Endothelial cell of umbilical vein (primary cell): ENCODE measurements around the gene POLR3A. TPM values are rescaled to one million over a fixed set of nuclear protein-coding genes. Genes with fewer than 3 reads are reported as not detected.

Experiments
- BruUV-seq: library from RNA; stranded (reverse); fragments of 400-500 nt; replicated peaks from 2 replicates; lab custom pipeline; 2021; lab: Mats Ljungman, UMichigan
- CTCF ChIA-PET: fragments of 300-600, 350-600 bp; sonication (Branson Sonifier 250); formaldehyde crosslinking; loops from one replicate; lab custom pipeline; 2021; ENCODE audit warnings: antibody characterized with exemption, inconsistent platforms; lab: Charles Lee
- POLR2A ChIA-PET: fragments of 300-600, 350-600 bp; sonication (Branson Sonifier 250); formaldehyde crosslinking; loops from one replicate; lab custom pipeline; 2021; ENCODE audit warnings: antibody characterized with exemption, inconsistent platforms; lab: Charles Lee
- DNase-seq: peaks from one replicate; pipeline ENCODE4 v3.0.0-alpha.2; 2011; ENCODE audit warnings: low read depth, low spot score
- FAIRE-seq: peaks from 2 replicates; lab custom pipeline; 2011; peaks lifted over from hg19 to GRCh38; lab: Jason Lieb, UNC
- H2AFZ ChIP-seq: 2 replicates; pipeline ENCODE4 v1.6.0; 2012; ENCODE audit warnings: low read depth, low read length, control low read depth, inconsistent platforms
- H3K27ac ChIP-seq: 2 replicates; pipeline ENCODE4 v1.5.1; 2011; ENCODE audit warnings: low read depth, mild to moderate bottlenecking, control low read depth, low read length, moderate library complexity; ENCODE audit not compliant: insufficient read depth
- H3K27me3 ChIP-seq, 2 experiments: 2 replicates each; pipeline versions ENCODE4 v1.6.0 to v1.6.1; 2011; ENCODE audit warnings: low read length in 2 of 2, mixed read lengths in 1 of 2; ENCODE audit not compliant: control insufficient read depth in 2 of 2, insufficient read depth in 2 of 2
- H3K36me3 ChIP-seq, 2 experiments: 2 replicates in 1 of 2; 3 replicates in 1 of 2; pipeline ENCODE4 v1.5.1; 2011; ENCODE audit warnings: low read length in 2 of 2, mild to moderate bottlenecking in 1 of 2, moderate library complexity in 1 of 2; ENCODE audit not compliant: control insufficient read depth in 2 of 2, insufficient read depth in 2 of 2; ENCODE audit errors: extremely low read depth in 1 of 2
- H3K4me1 ChIP-seq: 3 replicates; pipeline ENCODE4 v1.5.1; 2011; ENCODE audit warnings: mild to moderate bottlenecking, low read length; ENCODE audit not compliant: control insufficient read depth, insufficient read depth; ENCODE audit errors: extremely low read depth
- H3K4me2 ChIP-seq: 2 replicates; pipeline ENCODE4 v1.6.1; 2011; ENCODE audit warnings: low read length, control low read depth, mixed read lengths; ENCODE audit not compliant: insufficient read depth
- H3K4me3 ChIP-seq, 3 experiments: fragments of 200-600 bp in 1 of 3; sonication (generic), shearing (Covaris generic) in 1 of 3; replicated peaks in 1 of 3; 2 replicates each; pipeline ENCODE4 v1.5.1; 2011 to 2016; ENCODE audit warnings: control low read depth in 3 of 3, low read length in 3 of 3, mild to moderate bottlenecking in 2 of 3, inconsistent platforms in 1 of 3, low read depth in 1 of 3, moderate library complexity in 1 of 3; ENCODE audit not compliant: insufficient read depth in 1 of 3
- H3K79me2 ChIP-seq: 2 replicates; pipeline ENCODE4 v1.6.0; 2012; ENCODE audit warnings: low read length, inconsistent platforms; ENCODE audit not compliant: control insufficient read depth, insufficient read depth
- H3K9ac ChIP-seq: replicated peaks from 2 replicates; pipeline ENCODE3; 2011; ENCODE audit warnings: low read length, control low read depth; ENCODE audit not compliant: insufficient read depth; ENCODE audit errors: extremely low read depth
- H3K9me1 ChIP-seq: replicated peaks from 3 replicates; pipeline ENCODE4 v1.6.0; 2011; ENCODE audit warnings: mild to moderate bottlenecking, low read length; ENCODE audit not compliant: control insufficient read depth, insufficient read depth; ENCODE audit errors: extremely low read depth
- H3K9me3 ChIP-seq: replicated peaks from 2 replicates; pipeline ENCODE4 v1.5.1; 2012; ENCODE audit warnings: low read length, inconsistent platforms; ENCODE audit not compliant: control insufficient read depth, insufficient read depth
- H4K20me1 ChIP-seq: replicated peaks from 2 replicates; pipeline ENCODE3; 2011; ENCODE audit warnings: mild to moderate bottlenecking, low read length; ENCODE audit not compliant: control insufficient read depth, insufficient read depth; ENCODE audit errors: extremely low read depth
- CTCF ChIP-seq, 2 donors: IDR thresholded peaks; 1 replicate in 1 of 2; 2 replicates in 1 of 2; pipeline ENCODE4 v1.5.1; 2011; ENCODE audit warnings: low read length in 2 of 2, mild to moderate bottlenecking in 2 of 2, moderate library complexity in 2 of 2, control low read depth in 1 of 2, inconsistent platforms in 1 of 2, low read depth in 1 of 2; ENCODE audit not compliant: insufficient read depth in 1 of 2; ENCODE audit errors: extremely low read depth in 1 of 2
- FOS ChIP-seq: IDR thresholded peaks from 2 replicates; pipeline ENCODE4 v1.6.1; 2011; ENCODE audit warnings: mild to moderate bottlenecking, low read length, moderate library complexity, borderline replicate concordance; ENCODE audit not compliant: insufficient read depth
- GATA2 ChIP-seq: IDR thresholded peaks from 2 replicates; pipeline ENCODE4 v1.7.0; 2011; ENCODE audit warnings: low read depth, mild to moderate bottlenecking, moderate library complexity, mixed read lengths, low read length; ENCODE audit not compliant: insufficient read length, insufficient read depth
- JUN ChIP-seq: IDR thresholded peaks from 2 replicates; pipeline ENCODE4 v1.6.1; 2011; ENCODE audit warnings: borderline replicate concordance, low read depth; ENCODE audit not compliant: insufficient read length, insufficient read depth
- MYC ChIP-seq: IDR thresholded peaks from one replicate; pipeline ENCODE4 v1.6.1; 2011; ENCODE audit warnings: mild to moderate bottlenecking, low read depth, low read length
- POLR2A ChIP-seq: IDR thresholded peaks from 2 replicates; pipeline ENCODE4 v1.6.1; 2012; ENCODE audit warnings: low read depth, mild to moderate bottlenecking, control low read depth, low read length
- dilution Hi-C: fragments of 300-500 bp; cut with MboI; formaldehyde crosslinking; loops from one replicate; pipeline ENCODE4 v1.15.0; 2019; ENCODE audit warnings: low sequenced_read_pairs; ENCODE audit not compliant: extremely low pct_ligation_motif_present
- intact Hi-C: fragments of 100-400 bp; cut with micrococcal nuclease; formaldehyde crosslinking; loops from one replicate; pipeline ENCODE4 v1.10.0; 2022
- polyA plus RNA-seq, 4 experiments: library from polyadenylated mRNA; depleted of rRNA in 3 of 4; stranded (reverse) in 3 of 4; unstranded in 1 of 4; fragments of >200 nt; gene quantifications; 2 replicates each; pipeline versions ENCODE4 v1.2.1 to v1.2.3, GENCODE V29; 2011 to 2012; ENCODE audit warnings: missing spikeins in 1 of 4
- total RNA-seq: library from RNA; stranded (reverse); gene quantifications from 2 replicates; pipeline ENCODE4 v1.2.3, GENCODE V29; 2021
- TF ChIP-seq, protein P1 (sequence below): IDR thresholded peaks from 2 replicates; pipeline ENCODE4 v1.6.1; 2011; ENCODE audit not compliant: insufficient read depth, insufficient read length

POLR3A gene
- total and polyA plus RNA-seq, 2 donors (not counting 3 experiments of a cell fraction or from before 2014, with no cell fraction given) = 9.5 to 25.3 TPM

DNA sequence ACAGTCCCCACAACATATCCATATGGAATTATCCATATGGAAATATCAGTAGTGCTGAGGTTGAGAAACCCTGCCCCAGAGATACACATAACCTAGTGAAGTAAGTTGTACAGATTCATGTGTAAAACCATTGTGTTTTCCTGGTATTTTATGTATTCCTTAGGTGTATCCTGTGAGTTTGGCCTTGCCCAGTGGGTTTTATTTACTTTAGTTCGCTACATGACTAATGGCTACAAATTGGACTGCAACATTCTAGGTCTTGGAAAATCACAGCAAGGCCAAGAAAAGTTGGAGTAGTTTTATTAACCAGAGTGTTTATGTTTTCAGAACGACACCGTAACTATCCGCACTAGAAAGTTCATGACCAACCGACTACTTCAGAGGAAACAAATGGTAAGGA, 5.7 kb upstream of the POLR3A start:
- intact Hi-C loops = loop anchor here (5.0 kb wide), 1 partner anchor 1207 kb away; no protein-coding TSS in a partner anchor
- CTCF ChIA-PET = interaction anchor here (2.7 kb wide), 1 partner anchor 11 kb away, joined by 18 read pairs; no protein-coding TSS in a partner anchor
- no peak for FAIRE-seq

More for the DNA sequence above, 5.7 kb upstream of the POLR3A start:
- no peaks in the 10 kb centered on the region for H3K9me3 ChIP-seq
- H2AFZ ChIP-seq = no peak overlapping the region
- peak overlapping the region; percentile 84 for H3K9ac ChIP-seq
- peak overlapping the region; percentile 71 for H3K4me2 ChIP-seq
- no TSS peak for BruUV-seq
- H4K20me1 ChIP-seq = peaks cover 11% of the 10 kb centered on the region
- peaks cover 26 to 36% of the 10 kb centered on the region in 2 experiments for H3K36me3 ChIP-seq
- H3K27ac ChIP-seq = peak overlapping the region; percentile 27
- H3K4me1 ChIP-seq = peaks cover 48% of the 10 kb centered on the region
- peak overlapping the region; percentile 20 to 91 (median 68) for H3K4me3 ChIP-seq
- no peak for TF ChIP-seq JUN
- TF ChIP-seq GATA2 = no peak
- no peak for TF ChIP-seq CTCF (IDR thresholded peaks at IDR 0.05; ENCODE audit: extremely low read depth in 1 of 2, insufficient read depth in 1 of 2, low read depth in 1 of 2, low read length in 2 of 2)
- TF ChIP-seq, protein P1, sequence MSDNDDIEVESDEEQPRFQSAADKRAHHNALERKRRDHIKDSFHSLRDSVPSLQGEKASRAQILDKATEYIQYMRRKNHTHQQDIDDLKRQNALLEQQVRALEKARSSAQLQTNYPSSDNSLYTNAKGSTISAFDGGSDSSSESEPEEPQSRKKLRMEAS = no peak
- TF ChIP-seq POLR2A = no peak
- TF ChIP-seq FOS = no peak
- no peak for TF ChIP-seq MYC
- H3K9me1 ChIP-seq = no peaks in the 10 kb centered on the region
- DNase-seq = peak; percentile 40
- H3K27me3 ChIP-seq = no peaks in the 10 kb centered on the region
- peaks cover 62% of the 10 kb centered on the region for H3K79me2 ChIP-seq
- dilution Hi-C loops = no loop called here
- POLR2A ChIA-PET = no interaction called here
